ENCODE measurements around the gene PURB. TPM values are rescaled to one million over a fixed set of nuclear protein-coding genes. Genes with fewer than 3 reads are reported as not detected.
A peak's percentile ranks its signal among the peaks of the same experiment; 100 is the strongest.

The PURB gene
- polyA plus RNA-seq, 3 donors, result 3.0 to 13.0 (median 3.0) TPM

DNA sequence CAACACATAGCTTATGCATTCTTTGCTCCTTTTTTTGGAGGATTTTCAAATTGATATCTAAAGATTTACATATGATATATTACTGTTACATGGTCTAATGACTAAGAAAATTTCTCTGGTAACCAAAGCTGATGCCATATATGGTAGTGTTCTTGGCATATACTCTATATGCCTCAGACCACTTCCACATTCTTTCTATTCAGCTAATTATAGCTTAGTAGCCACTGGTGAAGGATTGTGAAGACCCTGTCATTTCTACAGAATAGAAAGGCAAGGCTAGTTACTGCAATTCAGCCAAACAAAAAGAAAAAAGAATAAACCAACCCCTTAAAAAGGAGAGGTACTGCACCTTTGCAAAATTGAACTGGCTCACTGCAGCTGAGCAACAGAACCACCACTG lies 3.7 kb downstream of the PURB start:
- H2AFZ ChIP-seq (ENCODE audit: insufficient read depth, low read depth, low read length, poor library complexity, severe bottlenecking), result no peak overlapping the region
- intact Hi-C loops (cut with micrococcal nuclease), result loop anchor here (2.0 to 10.0 kb wide), 4 partner anchors 36 to 297 kb away; partner anchors contain the start of genes PPIA (in 1 of the 2) and TMED4 (in 1 of the 2)
- H3K9me3 ChIP-seq (replicated peaks in 1 of 2; ENCODE audit: control insufficient read depth in 1 of 2, insufficient read depth in 1 of 2, low read length in 2 of 2), result no peaks in the 10 kb centered on the region
- Mint-ChIP-seq H3K36me3 (peaks cover 17 to 29% of the 10 kb centered on the region in 2 donors), H3K4me1 (peaks cover 56% of the 10 kb centered on the region), H3K4me3 (peak overlapping the region in 1 of 2 donors; percentile 91), H3K9me3 (peaks cover 0 to 3% (median 0%) of the 10 kb centered on the region in 7 donors), H3K27ac (peak overlapping the region in 6 of 7 donors; percentile 30 to 82 (median 73)), H3K27me3 (ENCODE audit: low read depth in 3 of 3) (peaks cover 0 to 10% (median 0%) of the 10 kb centered on the region in 3 donors)
- peak in 2 of 3 donors; percentile 41 to 55 for DNase-seq
- peak overlapping the region in 2 of 3 experiments; percentile 17 to 78 for H3K4me3 ChIP-seq (replicated peaks in 1 of 3; ENCODE audit: low read depth in 2 of 3, low read length in 3 of 3)
- TF ChIP-seq, protein P1, sequence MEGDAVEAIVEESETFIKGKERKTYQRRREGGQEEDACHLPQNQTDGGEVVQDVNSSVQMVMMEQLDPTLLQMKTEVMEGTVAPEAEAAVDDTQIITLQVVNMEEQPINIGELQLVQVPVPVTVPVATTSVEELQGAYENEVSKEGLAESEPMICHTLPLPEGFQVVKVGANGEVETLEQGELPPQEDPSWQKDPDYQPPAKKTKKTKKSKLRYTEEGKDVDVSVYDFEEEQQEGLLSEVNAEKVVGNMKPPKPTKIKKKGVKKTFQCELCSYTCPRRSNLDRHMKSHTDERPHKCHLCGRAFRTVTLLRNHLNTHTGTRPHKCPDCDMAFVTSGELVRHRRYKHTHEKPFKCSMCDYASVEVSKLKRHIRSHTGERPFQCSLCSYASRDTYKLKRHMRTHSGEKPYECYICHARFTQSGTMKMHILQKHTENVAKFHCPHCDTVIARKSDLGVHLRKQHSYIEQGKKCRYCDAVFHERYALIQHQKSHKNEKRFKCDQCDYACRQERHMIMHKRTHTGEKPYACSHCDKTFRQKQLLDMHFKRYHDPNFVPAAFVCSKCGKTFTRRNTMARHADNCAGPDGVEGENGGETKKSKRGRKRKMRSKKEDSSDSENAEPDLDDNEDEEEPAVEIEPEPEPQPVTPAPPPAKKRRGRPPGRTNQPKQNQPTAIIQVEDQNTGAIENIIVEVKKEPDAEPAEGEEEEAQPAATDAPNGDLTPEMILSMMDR (IDR thresholded peaks at IDR 0.05), result no peak
- H3K9ac ChIP-seq (ENCODE audit: insufficient read depth, low read length, poor library complexity, severe bottlenecking), result no peak overlapping the region
- peak overlapping the region; percentile 78 for H3K4me2 ChIP-seq (replicated peaks; ENCODE audit: extremely low read depth, low read length, poor library complexity, severe bottlenecking)
- H4K20me1 ChIP-seq (ENCODE audit: insufficient read depth, low read length), result peaks cover 52% of the 10 kb centered on the region
- H3K4me1 ChIP-seq (ENCODE audit: control insufficient read depth in 1 of 2, insufficient read depth in 2 of 2, low read length in 2 of 2), result peaks cover 49 to 63% of the 10 kb centered on the region in 2 donors
- no peaks in the 10 kb centered on the region for H3K27me3 ChIP-seq (ENCODE audit: control insufficient read depth in 2 of 2, insufficient read depth in 2 of 2, low read length in 2 of 2)
- H3K27ac ChIP-seq (ENCODE audit: low read depth in 1 of 2, low read length in 2 of 2), result peak overlapping the region in 1 of 2 donors; percentile 76
- H3K79me2 ChIP-seq (ENCODE audit: insufficient read depth, low read length), result peaks cover 67% of the 10 kb centered on the region
- H3K36me3 ChIP-seq (replicated peaks in 1 of 2; ENCODE audit: control insufficient read depth in 1 of 2, insufficient read depth in 2 of 2, low read length in 2 of 2), result peaks cover 3 to 10% of the 10 kb centered on the region in 2 donors

DNA sequence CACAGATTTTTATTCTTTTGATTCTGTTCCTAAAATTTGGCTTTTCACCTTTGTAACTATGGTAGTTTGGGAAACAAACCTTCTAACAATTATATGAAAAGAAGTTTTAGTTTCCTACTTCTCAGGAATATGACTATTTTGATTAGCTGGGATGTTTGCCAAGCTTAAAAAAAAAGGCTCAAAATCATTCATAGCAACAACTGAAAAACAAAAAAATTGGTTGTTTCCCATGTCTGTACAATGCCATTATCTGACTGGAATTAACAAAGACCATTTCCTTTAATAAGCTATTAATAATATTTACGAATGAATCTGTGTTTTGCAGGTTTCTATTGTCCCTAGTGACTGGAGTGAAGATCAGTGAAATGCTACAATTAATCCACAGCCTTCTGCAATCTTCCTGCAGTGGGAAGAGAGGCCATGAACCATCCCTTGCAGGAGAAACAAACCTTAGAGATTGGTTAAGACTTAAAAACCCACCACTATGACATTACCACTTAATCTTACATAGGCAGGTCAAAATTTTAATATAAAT lies 4.2 kb downstream of the PURB start:
- H3K4me1 ChIP-seq (ENCODE audit: control insufficient read depth in 1 of 2, insufficient read depth in 2 of 2, low read length in 2 of 2), result peaks cover 44 to 58% of the 10 kb centered on the region in 2 donors
- no peak overlapping the region for H2AFZ ChIP-seq (ENCODE audit: insufficient read depth, low read depth, low read length, poor library complexity, severe bottlenecking)
- peak overlapping the region in 2 of 3 experiments; percentile 17 to 78 for H3K4me3 ChIP-seq (replicated peaks in 1 of 3; ENCODE audit: low read depth in 2 of 3, low read length in 3 of 3)
- H3K4me2 ChIP-seq (replicated peaks; ENCODE audit: extremely low read depth, low read length, poor library complexity, severe bottlenecking), result peak overlapping the region; percentile 78
- no peaks in the 10 kb centered on the region for H3K27me3 ChIP-seq (ENCODE audit: control insufficient read depth in 2 of 2, insufficient read depth in 2 of 2, low read length in 2 of 2)
- DNase-seq, result no peak
- no CpG with 5 or more reads among the region's 1 CpG for WGBS (ENCODE audit: insufficient coverage)
- peaks cover 0 to 3% (median 0%) of the 10 kb centered on the region in 7 donors for H3K9me3 Mint-ChIP-seq
- no peak overlapping the region for H3K9ac ChIP-seq (ENCODE audit: insufficient read depth, low read length, poor library complexity, severe bottlenecking)
- TF ChIP-seq, protein P1 (IDR thresholded peaks at IDR 0.05), result no peak
- H3K27ac Mint-ChIP-seq, result peak overlapping the region; percentile 48 to 82 (median 74)
- H3K9me3 ChIP-seq (replicated peaks in 1 of 2; ENCODE audit: control insufficient read depth in 1 of 2, insufficient read depth in 1 of 2, low read length in 2 of 2), result no peaks in the 10 kb centered on the region
- peaks cover 3 to 10% of the 10 kb centered on the region in 2 donors for H3K36me3 ChIP-seq (replicated peaks in 1 of 2; ENCODE audit: control insufficient read depth in 1 of 2, insufficient read depth in 2 of 2, low read length in 2 of 2)
- peaks cover 0 to 10% (median 0%) of the 10 kb centered on the region in 3 donors for H3K27me3 Mint-ChIP-seq (ENCODE audit: low read depth in 3 of 3)
- intact Hi-C loops (cut with micrococcal nuclease), result loop anchor here (5.0 to 10.0 kb wide), 3 partner anchors 36 to 296 kb away; partner anchors contain the start of gene TMED4 (in 1 of the 2)
- peaks cover 53% of the 10 kb centered on the region for H4K20me1 ChIP-seq (ENCODE audit: insufficient read depth, low read length)
- peak overlapping the region in 1 of 2 donors; percentile 76 for H3K27ac ChIP-seq (ENCODE audit: low read depth in 1 of 2, low read length in 2 of 2)
- peaks cover 67% of the 10 kb centered on the region for H3K79me2 ChIP-seq (ENCODE audit: insufficient read depth, low read length)
- peaks cover 55% of the 10 kb centered on the region for H3K4me1 Mint-ChIP-seq
- H3K36me3 Mint-ChIP-seq, result peaks cover 17 to 29% of the 10 kb centered on the region in 2 donors
- H3K4me3 Mint-ChIP-seq, result peak overlapping the region; percentile 17 to 91

Data from CD14-positive monocyte (primary cell).